ENCODE data around the gene RAB3A. TPM values are rescaled to one million over a fixed set of nuclear protein-coding genes. Genes with fewer than 3 reads are reported as not detected.
"Not testable (repeated sequence)": the region's sequence is repeated elsewhere in the genome, so short reads cannot be mapped to it uniquely, and the experiment has no call there.

The RAB3A gene
- total and polyA plus RNA-seq, 5 donors, result 23.1 to 41.5 (median 29.1) TPM

GRCh38 chr19:18167011-18167410 is 36.8 kb downstream of the RAB3A start:
- WGBS, result 94% methylated on average over 21 of the region's 21 CpGs
- no peaks in the 10 kb centered on the region for H3K27me3 ChIP-seq (ENCODE audit: control insufficient read depth, insufficient read depth)
- H3K4me1 ChIP-seq (ENCODE audit: control insufficient read depth, insufficient read depth, low read length), result no peaks in the 10 kb centered on the region
- intact Hi-C loops (cut with DNase I), result loop anchor here in 2 of 4 donors (5.0 to 10.0 kb wide), 2 partner anchors 52 to 55 kb away; no protein-coding TSS in a partner anchor
- H3K4me3 ChIP-seq (ENCODE audit: low read length), result no peak overlapping the region
- H3K27ac ChIP-seq (ENCODE audit: low read length), result no peak overlapping the region
- H3K9me3 ChIP-seq (ENCODE audit: control insufficient read depth, low read length), result no peaks in the 10 kb centered on the region
- ATAC-seq, result no peak
- DNase-seq, result no peak

- no peak overlapping the region for H3K27ac ChIP-seq (ENCODE audit: low read length)
- DNase-seq (no peak), ATAC-seq (no peak)
- no peak overlapping the region for H3K4me3 ChIP-seq (ENCODE audit: low read length)
- H3K9me3 ChIP-seq (ENCODE audit: control insufficient read depth, low read length), result no peaks in the 10 kb centered on the region
- 97% methylated on average over 15 of the region's 15 CpGs for WGBS
- intact Hi-C loops (cut with DNase I), result loop anchor here in 2 of 4 donors (5.0 to 10.0 kb wide), 2 partner anchors 51 to 54 kb away; no protein-coding TSS in a partner anchor
- H3K4me1 ChIP-seq (ENCODE audit: control insufficient read depth, insufficient read depth, low read length), result no peaks in the 10 kb centered on the region
- no peaks in the 10 kb centered on the region for H3K27me3 ChIP-seq (ENCODE audit: control insufficient read depth, insufficient read depth)
These were observed 37.9 kb downstream of the RAB3A start for GRCh38 chr19:18165794-18166544.

- intact Hi-C loops (cut with DNase I), result loop anchor here in 2 of 4 donors (5.0 to 10.0 kb wide), 2 partner anchors 49 to 52 kb away; no protein-coding TSS in a partner anchor
- H3K27me3 ChIP-seq (ENCODE audit: control insufficient read depth, insufficient read depth), result no peaks in the 10 kb centered on the region
- no peak overlapping the region for H3K4me3 ChIP-seq (ENCODE audit: low read length)
- H3K4me1 ChIP-seq (ENCODE audit: control insufficient read depth, insufficient read depth, low read length), result peaks cover 2% of the 10 kb centered on the region
- H3K9me3 ChIP-seq (ENCODE audit: control insufficient read depth, low read length), result no peaks in the 10 kb centered on the region
- ATAC-seq (no peak), DNase-seq (no peak)
- H3K27ac ChIP-seq (ENCODE audit: low read length), result no peak overlapping the region
- 94% methylated on average over 7 of the region's 7 CpGs for WGBS
These were observed 39.8 kb downstream of the RAB3A start for GRCh38 chr19:18164072-18164471.

GRCh38 chr19:18161636-18162002 is 42.2 kb downstream of the RAB3A start:
- ATAC-seq (peak; percentile 1 to 3), DNase-seq (no peak)
- Histone ChIP-seq H3K9me3 (ENCODE audit: control insufficient read depth, low read length) (no peaks in the 10 kb centered on the region), H3K4me3 (ENCODE audit: low read length) (peak overlapping the region; percentile 44), H3K27me3 (ENCODE audit: control insufficient read depth, insufficient read depth) (no peaks in the 10 kb centered on the region), H3K27ac (ENCODE audit: low read length) (no peak overlapping the region), H3K4me1 (ENCODE audit: control insufficient read depth, insufficient read depth, low read length) (peaks cover 4% of the 10 kb centered on the region)
- WGBS, result 64% methylated on average over 19 of the region's 19 CpGs
- intact Hi-C loops (cut with DNase I), result loop anchor here in 2 of 4 donors (5.0 to 10.0 kb wide), 2 partner anchors 47 to 49 kb away; no protein-coding TSS in a partner anchor

GRCh38 chr19:18160971-18161635 is 42.7 kb downstream of the RAB3A start:
- intact Hi-C loops (cut with DNase I), result loop anchor here in 2 of 4 donors (5.0 to 10.0 kb wide), 2 partner anchors 46 to 49 kb away; no protein-coding TSS in a partner anchor
- ATAC-seq (peak; percentile 71 to 78), DNase-seq (peak; percentile 74 to 92 (median 89))
- Histone ChIP-seq H3K4me1 (ENCODE audit: control insufficient read depth, insufficient read depth, low read length) (peaks cover 7% of the 10 kb centered on the region), H3K4me3 (ENCODE audit: low read length) (peak overlapping the region; percentile 44), H3K27ac (ENCODE audit: low read length) (peak overlapping the region; percentile 55), H3K9me3 (ENCODE audit: control insufficient read depth, low read length) (no peaks in the 10 kb centered on the region), H3K27me3 (ENCODE audit: control insufficient read depth, insufficient read depth) (no peaks in the 10 kb centered on the region)
- 1% methylated on average over 66 of the region's 66 CpGs for WGBS

- Histone ChIP-seq H3K27ac (ENCODE audit: low read length) (peak overlapping the region; percentile 55), H3K4me3 (ENCODE audit: low read length) (peak overlapping the region; percentile 44), H3K4me1 (ENCODE audit: control insufficient read depth, insufficient read depth, low read length) (peaks cover 7% of the 10 kb centered on the region), H3K27me3 (ENCODE audit: control insufficient read depth, insufficient read depth) (no peaks in the 10 kb centered on the region), H3K9me3 (ENCODE audit: control insufficient read depth, low read length) (no peaks in the 10 kb centered on the region)
- no peak for DNase-seq
- 57% methylated on average over 13 of the region's 13 CpGs for WGBS
- intact Hi-C loops (cut with DNase I), result loop anchor here in 2 of 4 donors (5.0 to 10.0 kb wide), 2 partner anchors 46 to 48 kb away; no protein-coding TSS in a partner anchor
- peak; percentile 6 to 8 for ATAC-seq
These were observed 43.3 kb downstream of the RAB3A start for GRCh38 chr19:18160493-18160970.

- Histone ChIP-seq H3K4me1 (ENCODE audit: control insufficient read depth, insufficient read depth, low read length) (peaks cover 7% of the 10 kb centered on the region), H3K27me3 (ENCODE audit: control insufficient read depth, insufficient read depth) (no peaks in the 10 kb centered on the region), H3K9me3 (ENCODE audit: control insufficient read depth, low read length) (no peaks in the 10 kb centered on the region), H3K4me3 (ENCODE audit: low read length) (no peak overlapping the region), H3K27ac (ENCODE audit: low read length) (no peak overlapping the region)
- WGBS, result 96% methylated on average over 10 of the region's 10 CpGs
- intact Hi-C loops (cut with DNase I), result loop anchor here in 2 of 4 donors (5.0 to 10.0 kb wide), 2 partner anchors 45 to 48 kb away; no protein-coding TSS in a partner anchor
- ATAC-seq (no peak), DNase-seq (no peak)
These were observed 44.0 kb downstream of the RAB3A start for GRCh38 chr19:18159810-18160209.

GRCh38 chr19:18159059-18159616 is 44.7 kb downstream of the RAB3A start:
- H3K27me3 ChIP-seq (ENCODE audit: control insufficient read depth, insufficient read depth); H3K4me3 ChIP-seq (ENCODE audit: low read length); H3K27ac ChIP-seq (ENCODE audit: low read length); intact Hi-C loops (cut with DNase I); ATAC-seq; DNase-seq; H3K9me3 ChIP-seq (ENCODE audit: control insufficient read depth, low read length): not testable (repeated sequence)
- peaks cover 11% of the 10 kb centered on the region for H3K4me1 ChIP-seq (ENCODE audit: control insufficient read depth, insufficient read depth, low read length)
- 84% methylated on average over 6 of the region's 6 CpGs for WGBS

GRCh38 chr19:18158467-18158866 is 45.4 kb downstream of the RAB3A start:
- DNase-seq, result peak in 1 of 3 donors; percentile 20
- no peak overlapping the region for H3K27ac ChIP-seq (ENCODE audit: low read length)

GRCh38 chr19:18157465-18158063 is 46.3 kb downstream of the RAB3A start:
- WGBS, result 44% methylated on average over 18 of the region's 18 CpGs
- Histone ChIP-seq H3K27me3 (ENCODE audit: control insufficient read depth, insufficient read depth) (no peaks in the 10 kb centered on the region), H3K27ac (ENCODE audit: low read length) (peak overlapping the region; percentile 63), H3K4me3 (ENCODE audit: low read length) (no peak overlapping the region), H3K4me1 (ENCODE audit: control insufficient read depth, insufficient read depth, low read length) (peaks cover 13% of the 10 kb centered on the region), H3K9me3 (ENCODE audit: control insufficient read depth, low read length) (no peaks in the 10 kb centered on the region)
- DNase-seq (peak in 1 of 3 donors; percentile 63), ATAC-seq (no peak)
- intact Hi-C loops (cut with DNase I), result no loop called here

More at GRCh38 chr19:18158467-18158866, 45.4 kb downstream of the RAB3A start:
- Histone ChIP-seq H3K9me3 (ENCODE audit: control insufficient read depth, low read length) (no peaks in the 10 kb centered on the region), H3K27me3 (ENCODE audit: control insufficient read depth, insufficient read depth) (no peaks in the 10 kb centered on the region), H3K4me1 (ENCODE audit: control insufficient read depth, insufficient read depth, low read length) (peaks cover 13% of the 10 kb centered on the region), H3K4me3 (ENCODE audit: low read length) (no peak overlapping the region)
- 87% methylated on average over 4 of the region's 4 CpGs for WGBS
- no peak for ATAC-seq
- intact Hi-C loops (cut with DNase I), result no loop called here

Measured in right cardiac atrium (tissue), 5 donors.